Measurements from ENCODE around the gene GDPD4. TPM values are rescaled to one million over a fixed set of nuclear protein-coding genes. Genes with fewer than 3 reads are reported as not detected.

The GDPD4 gene
- total RNA-seq, 1 donor from 2014 or later = not detected

GRCh38 chr11:77181226-77181625 lies 120.3 kb downstream of the GDPD4 start:
- no peak overlapping the region for H3K27ac Mint-ChIP-seq (ENCODE audit: unreplicated experiment)
- no peaks in the 10 kb centered on the region for H3K4me1 Mint-ChIP-seq (ENCODE audit: low read depth)
- H3K27me3 Mint-ChIP-seq (ENCODE audit: low read depth) = peaks cover 10% of the 10 kb centered on the region
- H3K36me3 Mint-ChIP-seq (ENCODE audit: low read depth) = no peaks in the 10 kb centered on the region
- no peak for TF ChIP-seq CTCF (IDR thresholded peaks at IDR 0.05)
- peak; percentile 87 for DNase-seq (ENCODE audit: low spot score)
- H3K4me3 Mint-ChIP-seq (ENCODE audit: unreplicated experiment) = no peak overlapping the region
- no peaks in the 10 kb centered on the region for H3K9me3 Mint-ChIP-seq (ENCODE audit: low read depth)

GRCh38 chr11:77180346-77180745 lies 121.1 kb downstream of the GDPD4 start:
- Mint-ChIP-seq H3K4me3 (ENCODE audit: unreplicated experiment) (no peak overlapping the region), H3K4me1 (ENCODE audit: low read depth) (peaks cover 6% of the 10 kb centered on the region), H3K27ac (ENCODE audit: unreplicated experiment) (no peak overlapping the region), H3K9me3 (ENCODE audit: low read depth) (no peaks in the 10 kb centered on the region), H3K36me3 (ENCODE audit: low read depth) (no peaks in the 10 kb centered on the region), H3K27me3 (ENCODE audit: low read depth) (peaks cover 8% of the 10 kb centered on the region)
- TF ChIP-seq CTCF (IDR thresholded peaks at IDR 0.05) = no peak
- peak; percentile 83 for DNase-seq (ENCODE audit: low spot score)

- Mint-ChIP-seq H3K36me3 (ENCODE audit: low read depth) (no peaks in the 10 kb centered on the region), H3K27me3 (ENCODE audit: low read depth) (peaks cover 7% of the 10 kb centered on the region), H3K4me3 (ENCODE audit: unreplicated experiment) (no peak overlapping the region), H3K27ac (ENCODE audit: unreplicated experiment) (no peak overlapping the region), H3K4me1 (ENCODE audit: low read depth) (peaks cover 6% of the 10 kb centered on the region), H3K9me3 (ENCODE audit: low read depth) (no peaks in the 10 kb centered on the region)
- DNase-seq (ENCODE audit: low spot score) = peak; percentile 89
- TF ChIP-seq CTCF (IDR thresholded peaks at IDR 0.05) = no peak
Observed at GRCh38 chr11:77179681-77180080, 121.8 kb downstream of the GDPD4 start.

- DNase-seq (ENCODE audit: low spot score) = peak; percentile 75
- Mint-ChIP-seq H3K36me3 (ENCODE audit: low read depth) (no peaks in the 10 kb centered on the region), H3K4me3 (ENCODE audit: unreplicated experiment) (no peak overlapping the region), H3K27ac (ENCODE audit: unreplicated experiment) (no peak overlapping the region), H3K27me3 (ENCODE audit: low read depth) (peaks cover 7% of the 10 kb centered on the region), H3K9me3 (ENCODE audit: low read depth) (no peaks in the 10 kb centered on the region), H3K4me1 (ENCODE audit: low read depth) (peaks cover 6% of the 10 kb centered on the region)
- TF ChIP-seq CTCF (IDR thresholded peaks at IDR 0.05) = no peak
Observed at GRCh38 chr11:77179048-77179447, 122.4 kb downstream of the GDPD4 start.

GRCh38 chr11:77178150-77178549 lies 123.3 kb downstream of the GDPD4 start:
- Mint-ChIP-seq H3K9me3 (ENCODE audit: low read depth) (no peaks in the 10 kb centered on the region), H3K27me3 (ENCODE audit: low read depth) (peaks cover 3% of the 10 kb centered on the region), H3K27ac (ENCODE audit: unreplicated experiment) (no peak overlapping the region), H3K4me3 (ENCODE audit: unreplicated experiment) (no peak overlapping the region), H3K36me3 (ENCODE audit: low read depth) (no peaks in the 10 kb centered on the region), H3K4me1 (ENCODE audit: low read depth) (peaks cover 6% of the 10 kb centered on the region)
- TF ChIP-seq CTCF (IDR thresholded peaks at IDR 0.05) = no peak
- DNase-seq (ENCODE audit: low spot score) = peak; percentile 52
